ENCODE measurements around the gene SLC1A3. TPM values are rescaled to one million over a fixed set of nuclear protein-coding genes. Genes with fewer than 3 reads are reported as not detected.

SLC1A3 gene
- total RNA-seq, 2 experiments from 2014 or later = 0.16 TPM

- no peaks in the 10 kb centered on the region for H3K27me3 Mint-ChIP-seq
- no peaks in the 10 kb centered on the region for H3K36me3 Mint-ChIP-seq (ENCODE audit: low read depth)
- no peaks in the 10 kb centered on the region for H3K4me1 Mint-ChIP-seq
- intact Hi-C loops (cut with DNase I, micrococcal nuclease) = no loop called here
- H3K9me3 Mint-ChIP-seq (ENCODE audit: low read depth) = no peaks in the 10 kb centered on the region
- H3K4me3 Mint-ChIP-seq = no peak overlapping the region
- DNase-seq (no peak), ATAC-seq (no peak)
- ChIA-PET CTCF (interaction anchor here (0.9 to 1.0 kb wide), 2 partner anchors 10 to 19 kb away, joined by 4 to 6 read pairs; no protein-coding TSS in a partner anchor), POLR2A (no interaction called here)
- H3K27ac Mint-ChIP-seq = no peak overlapping the region
Observed at GRCh38 chr5:36682499-36682898, 76.1 kb downstream of the SLC1A3 start.

GRCh38 chr5:36683821-36684434, 77.5 kb downstream of the SLC1A3 start:
- Mint-ChIP-seq H3K27ac (no peak overlapping the region), H3K4me1 (no peaks in the 10 kb centered on the region), H3K36me3 (ENCODE audit: low read depth) (no peaks in the 10 kb centered on the region), H3K27me3 (peaks cover 4% of the 10 kb centered on the region), H3K9me3 (ENCODE audit: low read depth) (no peaks in the 10 kb centered on the region), H3K4me3 (no peak overlapping the region)
- DNase-seq = no peak
- ChIA-PET POLR2A (interaction anchor here (0.6 kb wide), 1 partner anchor 189 kb away, joined by 3 read pairs; no protein-coding TSS in a partner anchor), CTCF (no interaction called here)
- intact Hi-C loops (cut with DNase I, micrococcal nuclease) = no loop called here
- ATAC-seq = no peak

- DNase-seq (no peak), ATAC-seq (no peak)
- Mint-ChIP-seq H3K4me3 (no peak overlapping the region), H3K4me1 (peaks cover 8% of the 10 kb centered on the region), H3K9me3 (ENCODE audit: low read depth) (no peaks in the 10 kb centered on the region), H3K27ac (no peak overlapping the region), H3K36me3 (ENCODE audit: low read depth) (no peaks in the 10 kb centered on the region), H3K27me3 (peaks cover 9% of the 10 kb centered on the region)
- ChIA-PET POLR2A (no interaction called here), CTCF (no interaction called here)
- intact Hi-C loops (cut with DNase I, micrococcal nuclease) = no loop called here
Observed at GRCh38 chr5:36685631-36686288, 79.4 kb downstream of the SLC1A3 start.

DNA sequence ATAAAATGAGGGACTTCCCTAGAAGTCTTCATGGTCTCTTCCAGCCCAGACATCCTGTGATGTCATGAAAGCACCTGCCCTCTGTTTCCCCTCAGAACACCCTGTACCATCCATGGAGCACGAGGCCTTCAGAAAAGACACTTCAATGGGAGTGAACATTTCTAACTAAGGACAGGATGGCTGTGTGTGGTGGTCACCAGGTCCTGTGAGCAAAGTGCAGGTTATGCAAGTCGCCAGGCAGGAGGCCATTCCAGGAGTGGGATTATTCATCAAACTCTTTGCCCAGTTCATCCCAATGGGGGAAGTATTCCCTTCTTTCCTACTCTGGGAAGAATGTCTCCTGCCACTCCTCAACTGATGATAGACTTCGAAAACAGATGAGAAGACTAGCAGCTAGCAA, 80.5 kb downstream of the SLC1A3 start:
- no peak overlapping the region for H3K27ac Mint-ChIP-seq
- ChIA-PET POLR2A (no interaction called here), CTCF (interaction anchor here (0.7 to 2.5 kb wide), 2 partner anchors 9 to 17 kb away, joined by 3 to 15 read pairs; no protein-coding TSS in a partner anchor)
- H3K4me3 Mint-ChIP-seq = no peak overlapping the region
- DNase-seq = no peak
- H3K27me3 Mint-ChIP-seq = peaks cover 12% of the 10 kb centered on the region
- H3K9me3 Mint-ChIP-seq (ENCODE audit: low read depth) = no peaks in the 10 kb centered on the region
- H3K4me1 Mint-ChIP-seq = peaks cover 12% of the 10 kb centered on the region
- intact Hi-C loops (cut with DNase I, micrococcal nuclease) = no loop called here
- no peak for ATAC-seq
- no peaks in the 10 kb centered on the region for H3K36me3 Mint-ChIP-seq (ENCODE audit: low read depth)

DNA sequence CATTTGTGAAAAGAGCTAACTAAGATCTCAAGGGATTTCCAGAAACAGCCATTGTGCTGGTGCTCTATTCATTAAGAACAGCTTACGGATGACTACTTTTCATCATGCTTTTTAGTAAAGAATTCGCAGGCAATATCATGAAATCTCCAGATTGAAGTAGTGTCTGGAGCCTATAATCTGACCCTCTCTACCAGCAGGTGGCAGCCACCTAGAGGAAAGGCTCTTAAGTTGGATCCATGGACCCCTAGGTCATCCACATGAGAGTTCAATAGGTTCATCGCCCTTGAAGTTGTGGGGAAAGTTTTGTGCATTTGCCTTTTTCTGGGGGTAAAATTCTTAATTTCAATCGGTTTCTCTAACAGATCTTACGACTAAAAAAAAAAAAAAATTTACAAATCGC, 82.3 kb downstream of the SLC1A3 start:
- intact Hi-C loops (cut with DNase I, micrococcal nuclease) = no loop called here
- no peak overlapping the region for H3K27ac Mint-ChIP-seq
- H3K9me3 Mint-ChIP-seq (ENCODE audit: low read depth) = no peaks in the 10 kb centered on the region
- peaks cover 20% of the 10 kb centered on the region for H3K27me3 Mint-ChIP-seq
- ChIA-PET POLR2A (interaction anchor here (0.7 kb wide), 1 partner anchor 448 kb away, joined by 3 read pairs; no protein-coding TSS in a partner anchor), CTCF (interaction anchor here (0.9 to 2.5 kb wide), 4 partner anchors 7 to 49 kb away, joined by 3 to 15 read pairs (median 3); no protein-coding TSS in a partner anchor)
- no peak for ATAC-seq
- no peaks in the 10 kb centered on the region for H3K36me3 Mint-ChIP-seq (ENCODE audit: low read depth)
- H3K4me1 Mint-ChIP-seq = peaks cover 12% of the 10 kb centered on the region
- H3K4me3 Mint-ChIP-seq = no peak overlapping the region
- DNase-seq = peak; percentile 33

GRCh38 chr5:36689225-36689624, 82.8 kb downstream of the SLC1A3 start:
- H3K9me3 Mint-ChIP-seq (ENCODE audit: low read depth) = no peaks in the 10 kb centered on the region
- ATAC-seq = no peak
- DNase-seq = no peak
- H3K27me3 Mint-ChIP-seq = peaks cover 22% of the 10 kb centered on the region
- ChIA-PET POLR2A (no interaction called here), CTCF (interaction anchor here (1.2 to 2.5 kb wide), 6 partner anchors 7 to 271 kb away, joined by 3 to 15 read pairs (median 6); no protein-coding TSS in a partner anchor)
- H3K4me3 Mint-ChIP-seq = no peak overlapping the region
- intact Hi-C loops (cut with DNase I, micrococcal nuclease) = no loop called here
- H3K27ac Mint-ChIP-seq = no peak overlapping the region
- no peaks in the 10 kb centered on the region for H3K36me3 Mint-ChIP-seq (ENCODE audit: low read depth)
- H3K4me1 Mint-ChIP-seq = peaks cover 12% of the 10 kb centered on the region

GRCh38 chr5:36690041-36690961, 83.9 kb downstream of the SLC1A3 start:
- CTCF ChIA-PET = interaction anchor here (0.5 to 2.1 kb wide), 26 partner anchors 10 to 763 kb away, joined by 3 to 15 read pairs (median 4); partner anchors contain the start of gene LMBRD2
- POLR2A ChIA-PET = interaction anchor here (0.7 kb wide), 1 partner anchor 539 kb away, joined by 3 read pairs; no protein-coding TSS in a partner anchor
- H3K27ac Mint-ChIP-seq = peak overlapping the region; percentile 66
- ATAC-seq (peak; percentile 87), DNase-seq (peak; percentile 85)
- no peaks in the 10 kb centered on the region for H3K36me3 Mint-ChIP-seq (ENCODE audit: low read depth)
- H3K4me3 Mint-ChIP-seq = peak overlapping the region; percentile 75
- H3K9me3 Mint-ChIP-seq (ENCODE audit: low read depth) = no peaks in the 10 kb centered on the region
- peaks cover 23% of the 10 kb centered on the region for H3K27me3 Mint-ChIP-seq
- intact Hi-C loops (cut with DNase I, micrococcal nuclease) = loop anchor here (1.0 to 10.0 kb wide), 4 partner anchors 83 to 613 kb away; partner anchors contain the start of gene SLC1A3 (in 2 of the 2)
- peaks cover 12% of the 10 kb centered on the region for H3K4me1 Mint-ChIP-seq

GRCh38 chr5:36691226-36691625, 84.8 kb downstream of the SLC1A3 start:
- ChIA-PET POLR2A (no interaction called here), CTCF (interaction anchor here (0.6 to 2.1 kb wide), 10 partner anchors 9 to 276 kb away, joined by 3 to 15 read pairs (median 5); no protein-coding TSS in a partner anchor)
- Mint-ChIP-seq H3K9me3 (ENCODE audit: low read depth) (no peaks in the 10 kb centered on the region), H3K4me3 (no peak overlapping the region), H3K4me1 (peaks cover 12% of the 10 kb centered on the region), H3K27ac (no peak overlapping the region), H3K27me3 (peaks cover 23% of the 10 kb centered on the region), H3K36me3 (ENCODE audit: low read depth) (no peaks in the 10 kb centered on the region)
- no peak for DNase-seq
- intact Hi-C loops (cut with DNase I, micrococcal nuclease) = loop anchor here in 1 of 2 experiments (5.0 to 10.0 kb wide), 3 partner anchors 84 to 614 kb away; partner anchors contain the start of gene SLC1A3
- ATAC-seq = no peak

DNA sequence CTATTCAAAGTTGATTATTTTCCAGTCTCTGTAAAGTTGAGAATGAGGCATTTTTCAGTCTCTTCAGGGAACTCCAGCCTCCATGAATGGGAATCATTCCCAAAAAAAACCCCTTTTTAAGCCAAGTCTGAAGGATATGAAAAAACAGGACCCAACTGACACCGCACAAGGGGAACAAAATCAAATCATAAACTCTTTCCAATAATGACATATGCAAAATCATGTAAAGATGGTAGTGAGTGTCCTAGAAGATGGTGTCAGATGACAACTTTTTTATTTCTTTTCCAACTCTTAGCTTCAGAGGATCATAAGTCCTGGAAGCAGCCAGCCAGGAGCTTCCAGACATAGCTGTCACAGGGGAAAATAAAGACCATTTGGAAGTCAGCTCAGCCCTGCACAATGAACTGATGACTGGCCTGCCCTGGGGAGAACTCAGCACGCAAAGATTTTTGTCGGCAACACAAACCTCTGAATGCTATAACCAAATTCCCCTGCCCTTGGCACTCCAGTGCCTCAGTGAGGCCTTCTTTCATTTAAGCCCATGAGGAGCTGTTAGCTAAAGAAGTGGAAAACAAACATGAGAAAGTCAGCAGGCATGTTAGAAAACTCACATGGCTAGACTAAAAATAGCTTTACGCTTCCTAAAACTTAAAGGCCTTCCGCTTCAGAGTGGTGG, 85.4 kb downstream of the SLC1A3 start:
- H3K4me3 Mint-ChIP-seq = no peak overlapping the region
- DNase-seq (no peak), ATAC-seq (no peak)
- H3K4me1 Mint-ChIP-seq = peaks cover 12% of the 10 kb centered on the region
- ChIA-PET POLR2A (no interaction called here), CTCF (interaction anchor here (1.0 to 1.7 kb wide), 4 partner anchors 9 to 345 kb away, joined by 3 to 7 read pairs (median 4); no protein-coding TSS in a partner anchor)
- no peaks in the 10 kb centered on the region for H3K9me3 Mint-ChIP-seq (ENCODE audit: low read depth)
- H3K27me3 Mint-ChIP-seq = peaks cover 23% of the 10 kb centered on the region
- no peaks in the 10 kb centered on the region for H3K36me3 Mint-ChIP-seq (ENCODE audit: low read depth)
- no peak overlapping the region for H3K27ac Mint-ChIP-seq
- intact Hi-C loops (cut with DNase I, micrococcal nuclease) = loop anchor here (2.0 to 10.0 kb wide), 5 partner anchors 85 to 615 kb away; partner anchors contain the start of gene SLC1A3 (in 1 of the 2)
